GM18505 (cell line): ENCODE data around the gene BRD4.

ENCODE experiments used
- ATAC-seq: cut with Tn5 transposase; IDR thresholded peaks from one replicate; pipeline ENCODE4 v1.9.1; 2021; ENCODE audit not compliant: unreplicated experiment
- POLR2A ChIP-seq: IDR thresholded peaks from 4 replicates; pipeline ENCODE4 v1.6.1; 2011; ENCODE audit warnings: borderline replicate concordance; ENCODE audit not compliant: insufficient read depth, insufficient read length; ENCODE audit errors: extremely low read depth

Gene BRD4

GRCh38 chr19:15296353-15296752 is 36.0 kb downstream of the BRD4 start:
- ATAC-seq = no peak
- TF ChIP-seq POLR2A = no peak

- no peak for TF ChIP-seq POLR2A
- ATAC-seq = no peak
Observed at GRCh38 chr19:15294561-15294990, 37.8 kb downstream of the BRD4 start.

DNA sequence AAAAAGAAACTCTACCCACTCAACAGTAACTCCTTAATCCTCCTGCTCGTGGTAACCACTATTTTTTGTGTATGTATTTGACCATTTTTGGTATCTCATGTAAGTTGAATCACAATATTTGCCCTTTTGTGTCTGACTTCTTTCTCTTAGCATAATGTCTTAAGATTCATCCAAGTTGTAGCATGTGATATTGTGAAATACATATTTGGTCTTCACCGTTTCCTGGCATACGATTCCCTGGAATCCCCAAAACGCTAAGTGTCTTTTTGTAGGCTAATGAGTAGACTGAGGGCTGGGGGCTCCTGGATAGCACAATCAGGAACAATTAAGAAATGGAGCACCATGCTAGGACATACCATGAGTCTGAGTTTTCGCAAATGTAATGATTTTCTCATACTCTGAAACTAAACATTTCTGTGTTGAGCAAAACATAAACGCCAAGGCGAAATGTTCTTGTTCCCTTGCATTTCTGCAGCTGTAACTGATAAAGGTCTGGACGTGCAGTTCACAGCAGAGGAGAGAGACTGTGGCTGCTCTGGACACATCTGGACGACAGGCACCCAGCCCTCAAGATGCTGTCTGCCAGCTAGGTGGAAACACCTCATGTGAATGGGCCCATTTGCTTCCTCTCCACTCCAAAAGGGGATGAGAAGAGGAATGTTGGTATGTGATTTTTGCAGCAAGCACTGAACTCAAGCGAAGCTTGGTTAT is 38.4 kb downstream of the BRD4 start:
- ATAC-seq = no peak

GRCh38 chr19:15292847-15293582 is 39.3 kb downstream of the BRD4 start:
- no peak for TF ChIP-seq POLR2A
- ATAC-seq = no peak

More for the DNA sequence above, 38.4 kb downstream of the BRD4 start:
- no peak for TF ChIP-seq POLR2A

DNA sequence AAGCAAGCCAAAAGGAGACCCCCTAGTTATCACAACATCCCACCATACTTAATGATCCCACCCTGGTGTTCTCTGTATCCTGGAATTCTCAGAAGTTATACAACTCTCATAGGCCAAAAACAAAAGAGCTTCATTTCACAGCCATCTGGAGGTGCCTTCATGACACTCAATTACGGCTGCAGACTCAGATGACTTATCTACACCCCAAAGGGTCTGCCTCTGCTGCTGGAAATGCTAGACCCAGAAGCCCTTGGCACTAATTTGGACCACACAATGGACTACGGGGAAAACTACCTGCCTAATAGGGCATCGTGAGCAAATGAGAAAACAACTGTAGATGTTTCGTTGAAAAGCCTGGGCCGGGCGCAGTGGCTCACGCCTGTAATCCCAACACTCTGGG is 40.2 kb downstream of the BRD4 start:
- ATAC-seq = no peak
- no peak for TF ChIP-seq POLR2A

DNA sequence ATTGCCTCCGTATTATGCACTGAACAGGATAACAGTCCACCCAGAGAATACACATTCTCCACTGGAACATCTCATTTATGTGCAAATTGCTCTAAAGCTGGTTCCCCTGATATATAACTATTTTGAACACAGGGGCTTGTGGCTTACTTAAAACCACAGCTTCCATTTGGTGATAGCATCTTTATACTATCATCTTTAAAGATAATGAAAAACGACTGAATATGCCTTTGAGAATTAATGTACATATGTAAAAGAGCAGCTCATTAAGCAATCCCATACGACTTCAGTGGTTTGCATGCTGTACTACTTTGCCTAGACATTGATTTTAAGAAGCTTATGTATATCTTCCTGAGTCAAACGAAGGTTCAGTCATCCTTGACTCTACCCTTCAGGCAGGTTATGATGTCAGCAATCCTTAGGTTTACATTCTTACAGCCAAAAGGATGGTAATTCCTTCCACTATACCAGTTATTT is 40.8 kb downstream of the BRD4 start:
- no peak for ATAC-seq
- no peak for TF ChIP-seq POLR2A

DNA sequence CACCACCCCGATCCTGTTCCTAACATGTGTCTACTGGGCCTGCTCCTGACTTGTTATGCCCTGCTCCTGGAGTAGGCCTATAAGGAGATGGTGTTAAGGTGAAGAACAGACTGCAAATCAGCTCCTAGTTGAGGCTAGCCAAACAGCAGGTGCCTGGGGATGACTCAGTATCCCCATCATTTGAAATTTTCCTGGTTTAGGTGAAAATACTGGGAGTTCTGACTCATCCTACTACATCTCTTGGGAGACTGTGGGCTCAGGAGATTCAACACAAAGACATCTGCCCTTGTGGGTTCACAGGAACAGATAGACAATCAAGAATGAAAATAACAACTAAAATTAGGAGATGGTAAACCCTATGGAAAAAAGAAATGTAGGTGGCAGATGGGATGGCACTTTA is 41.2 kb downstream of the BRD4 start:
- no peak for TF ChIP-seq POLR2A
- ATAC-seq = no peak

DNA sequence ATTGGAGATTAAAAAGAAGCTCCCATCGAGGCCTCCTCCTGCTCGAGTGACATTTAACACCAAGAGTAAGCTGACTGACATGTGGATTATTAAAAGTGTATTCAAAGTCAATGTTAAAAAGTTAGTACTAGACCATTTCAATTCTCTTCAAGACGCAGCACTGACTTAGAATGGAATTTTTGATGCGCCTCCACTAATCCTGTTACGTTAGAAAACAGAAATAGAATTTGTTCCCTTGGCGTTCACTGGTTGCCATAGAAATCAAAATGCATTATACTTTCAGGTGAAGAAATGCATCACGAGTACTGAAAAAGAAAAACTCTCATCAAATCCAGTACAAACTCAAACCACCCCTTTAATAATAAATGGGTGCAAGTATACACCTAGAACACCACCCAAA is 42.2 kb downstream of the BRD4 start:
- ATAC-seq = no peak
- TF ChIP-seq POLR2A = no peak

GRCh38 chr19:15289673-15290072 is 42.7 kb downstream of the BRD4 start:
- no peak for ATAC-seq
- no peak for TF ChIP-seq POLR2A

- ATAC-seq = no peak
- TF ChIP-seq POLR2A = no peak
Observed at GRCh38 chr19:15288146-15288963, 44.0 kb downstream of the BRD4 start.

- ATAC-seq = no peak
- TF ChIP-seq POLR2A = no peak
Observed at GRCh38 chr19:15287496-15287895, 44.8 kb downstream of the BRD4 start.

- no peak for TF ChIP-seq POLR2A
Observed at GRCh38 chr19:15286688-15287365, 45.5 kb downstream of the BRD4 start.

More at GRCh38 chr19:15286688-15287365, 45.5 kb downstream of the BRD4 start:
- no peak for ATAC-seq
